Right lobe of liver (tissue), 6 donors: ENCODE results near the gene FYTTD1. TPM values are rescaled to one million over a fixed set of nuclear protein-coding genes. Genes with fewer than 3 reads are reported as not detected.

ENCODE experiments used
- ATAC-seq, 4 donors: fragments of 200-7000 bp; cut with Tn5 transposase; one replicate each; pipeline ENCODE4 v1.9.1; 2020; ENCODE audit warnings: mild to moderate bottlenecking in 4 of 4, moderate library complexity in 4 of 4
- DNase-seq, 3 donors: peaks; one replicate each; pipeline ENCODE4 v3.0.0-alpha.2; 2020
- H3K27ac ChIP-seq, 3 donors: fragments of 200-600 bp; one replicate each; pipeline ENCODE4 v1.8.0; 2022
- H3K27me3 ChIP-seq, 2 donors: fragments of 200-600 bp; one replicate each; pipeline ENCODE4 v1.8.0; 2022
- H3K36me3 ChIP-seq, 4 donors: fragments of 200-600 bp; sonication (generic) in 1 of 4; one replicate each; pipeline versions ENCODE4 v1.5.1 to v1.8.0; 2017 to 2022; ENCODE audit warnings: control low read depth in 1 of 4
- H3K4me1 ChIP-seq, 4 donors: fragments of 200-600 bp; sonication (generic) in 1 of 4; one replicate each; pipeline versions ENCODE4 v1.5.1 to v1.8.0; 2017 to 2022; ENCODE audit warnings: control low read depth in 1 of 4
- H3K4me3 ChIP-seq, 3 donors: fragments of 200-600 bp; one replicate each; pipeline ENCODE4 v1.8.0; 2022
- H3K9me3 ChIP-seq, 4 donors: fragments of 200-600 bp; sonication (generic) in 1 of 4; one replicate each; pipeline versions ENCODE4 v1.5.1 to v1.8.0; 2017 to 2022; ENCODE audit warnings: control low read depth in 1 of 4
- POLR2A ChIP-seq: fragments of 450-650 bp; IDR thresholded peaks from one replicate; pipeline ENCODE4 v1.6.1; 2017; ENCODE audit warnings: antibody characterized with exemption, mild to moderate bottlenecking
- WGBS: methylation state at CpG from one replicate; pipeline ENCODE4 v1.1.6; 2018; ENCODE audit warnings: low coverage, low lambda C conversion rate; ENCODE audit not compliant: insufficient coverage; ENCODE audit errors: missing lambda C conversion rate; 5-methylcytosine and 5-hydroxymethylcytosine counted together
- intact Hi-C, 2 donors: fragments of 100-400 bp; cut with DNase I; formaldehyde crosslinking; loops; one replicate each; pipeline versions ENCODE4 v1.11.2 to v1.14.1; 2022
- total RNA-seq, 6 experiments: library from RNA; depleted of rRNA in 2 of 6; stranded (reverse); fragments of >200 nt in 2 of 6; fragmentation: NEBNext Ultra II Directional in 3 of 6; extraction: Animal tissue kit (Norgen Biotek cat#: 25700) in 3 of 6; gene quantifications; one replicate each; pipeline versions ENCODE4 v1.1.0 to v1.2.4, GENCODE V29; 2016 to 2023
- TF ChIP-seq, protein P1 (sequence below), 4 donors: fragments of 200-600 bp in 3 of 4; fragments of 450-650 bp in 1 of 4; IDR thresholded peaks; one replicate each; pipeline versions ENCODE4 v1.5.1 to v1.8.0; 2016 to 2022; ENCODE audit warnings: antibody characterized with exemption in 4 of 4, mild to moderate bottlenecking in 2 of 4
- donor health status: DM: no; HTN: yes; CAD: no.
- donor health status: DM: no; HTN: no; CAD: no.
- donor health status: DM: no; HTN: no; CAD: no.
- donor health status: DM: no; HTN: yes; CAD: no.
- donor health status: DM: no; HTN: yes; CAD: no.

FYTTD1 gene
- total RNA-seq, 6 experiments from 2014 or later, result 20.2 to 33.4 (median 23.9) TPM

GRCh38 chr3:197794115-197794514, 44.4 kb downstream of the FYTTD1 start:
- H3K4me3 ChIP-seq, result no peak overlapping the region
- H3K4me1 ChIP-seq, result peaks cover 0 to 26% (median 4%) of the 10 kb centered on the region in 4 donors
- DNase-seq (no peak), ATAC-seq (no peak)
- no peak overlapping the region for H3K27ac ChIP-seq
- H3K9me3 ChIP-seq, result no peaks in the 10 kb centered on the region
- 77% methylated on average over 1 of the region's 1 CpG for WGBS
- intact Hi-C loops, result no loop called here
- no peaks in the 10 kb centered on the region for H3K36me3 ChIP-seq
- TF ChIP-seq, protein P1, sequence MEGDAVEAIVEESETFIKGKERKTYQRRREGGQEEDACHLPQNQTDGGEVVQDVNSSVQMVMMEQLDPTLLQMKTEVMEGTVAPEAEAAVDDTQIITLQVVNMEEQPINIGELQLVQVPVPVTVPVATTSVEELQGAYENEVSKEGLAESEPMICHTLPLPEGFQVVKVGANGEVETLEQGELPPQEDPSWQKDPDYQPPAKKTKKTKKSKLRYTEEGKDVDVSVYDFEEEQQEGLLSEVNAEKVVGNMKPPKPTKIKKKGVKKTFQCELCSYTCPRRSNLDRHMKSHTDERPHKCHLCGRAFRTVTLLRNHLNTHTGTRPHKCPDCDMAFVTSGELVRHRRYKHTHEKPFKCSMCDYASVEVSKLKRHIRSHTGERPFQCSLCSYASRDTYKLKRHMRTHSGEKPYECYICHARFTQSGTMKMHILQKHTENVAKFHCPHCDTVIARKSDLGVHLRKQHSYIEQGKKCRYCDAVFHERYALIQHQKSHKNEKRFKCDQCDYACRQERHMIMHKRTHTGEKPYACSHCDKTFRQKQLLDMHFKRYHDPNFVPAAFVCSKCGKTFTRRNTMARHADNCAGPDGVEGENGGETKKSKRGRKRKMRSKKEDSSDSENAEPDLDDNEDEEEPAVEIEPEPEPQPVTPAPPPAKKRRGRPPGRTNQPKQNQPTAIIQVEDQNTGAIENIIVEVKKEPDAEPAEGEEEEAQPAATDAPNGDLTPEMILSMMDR (IDR thresholded peaks at IDR 0.05), result no peak
- no peak for TF ChIP-seq POLR2A
- H3K27me3 ChIP-seq, result no peaks in the 10 kb centered on the region

GRCh38 chr3:197795200-197795599, 45.5 kb downstream of the FYTTD1 start:
- Histone ChIP-seq H3K9me3 (no peaks in the 10 kb centered on the region), H3K36me3 (no peaks in the 10 kb centered on the region), H3K4me3 (no peak overlapping the region), H3K4me1 (peaks cover 0 to 26% (median 4%) of the 10 kb centered on the region in 4 donors), H3K27me3 (no peaks in the 10 kb centered on the region), H3K27ac (peak overlapping the region in 1 of 3 donors; percentile 39)
- intact Hi-C loops, result no loop called here
- WGBS, result 44% methylated on average over 1 of the region's 1 CpG
- DNase-seq (no peak), ATAC-seq (peak in 3 of 4 donors; percentile 33 to 57 (median 52))
- no peak for TF ChIP-seq POLR2A
- TF ChIP-seq, protein P1 (IDR thresholded peaks at IDR 0.05), result no peak

DNA sequence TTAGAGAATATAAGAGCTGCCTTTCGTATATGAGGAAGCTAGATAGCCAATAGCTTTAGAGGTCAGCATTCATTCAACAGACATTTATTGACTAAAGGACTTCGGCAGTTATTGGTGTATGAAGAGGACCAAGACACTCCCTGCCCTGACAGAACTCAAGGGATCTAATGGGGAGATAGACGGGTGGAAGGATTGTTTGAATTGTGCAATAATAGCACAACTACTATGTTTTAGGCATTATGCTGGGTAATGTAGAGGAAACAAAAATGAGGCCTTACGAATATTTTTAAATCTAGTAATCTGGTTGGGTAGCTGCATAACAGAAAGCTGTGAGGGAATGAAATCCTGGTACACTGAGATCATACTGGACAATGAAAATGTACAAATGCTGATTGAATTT, 46.4 kb downstream of the FYTTD1 start:
- Histone ChIP-seq H3K27ac (no peak overlapping the region), H3K4me3 (no peak overlapping the region), H3K4me1 (peaks cover 0 to 26% (median 4%) of the 10 kb centered on the region in 4 donors), H3K27me3 (no peaks in the 10 kb centered on the region), H3K9me3 (no peaks in the 10 kb centered on the region), H3K36me3 (no peaks in the 10 kb centered on the region)
- DNase-seq (no peak), ATAC-seq (no peak)
- intact Hi-C loops, result no loop called here
- WGBS, result 48% methylated on average over 4 of the region's 4 CpGs
- no peak for TF ChIP-seq POLR2A
- TF ChIP-seq, protein P1 (IDR thresholded peaks at IDR 0.05), result no peak

DNA sequence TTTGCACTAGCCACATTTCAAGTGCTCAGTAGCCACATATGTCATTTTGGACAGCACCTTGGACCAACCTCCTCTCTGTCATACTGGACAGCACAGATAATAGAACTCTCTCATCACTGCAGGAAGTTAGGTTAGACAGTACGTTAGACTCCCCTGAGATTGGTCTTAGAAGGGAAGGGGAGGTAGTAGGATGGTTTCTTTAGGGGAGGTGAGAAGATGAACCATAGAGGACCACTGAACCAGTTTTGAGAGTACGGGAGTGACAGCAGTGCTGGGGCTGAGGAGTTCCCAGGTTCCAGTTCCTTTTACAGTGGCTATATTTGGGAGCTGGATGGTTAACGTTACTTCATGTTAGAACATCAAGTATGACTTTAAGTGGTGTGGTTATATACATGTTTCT, 49.2 kb downstream of the FYTTD1 start:
- Histone ChIP-seq H3K9me3 (no peaks in the 10 kb centered on the region), H3K4me3 (no peak overlapping the region), H3K27ac (no peak overlapping the region), H3K4me1 (peaks cover 0 to 12% (median 0%) of the 10 kb centered on the region in 4 donors), H3K36me3 (no peaks in the 10 kb centered on the region), H3K27me3 (no peaks in the 10 kb centered on the region)
- no peak for DNase-seq
- intact Hi-C loops, result no loop called here
- WGBS, result 69% methylated on average over 3 of the region's 3 CpGs
- no peak for TF ChIP-seq POLR2A
- TF ChIP-seq, protein P1 (IDR thresholded peaks at IDR 0.05), result no peak
- no peak for ATAC-seq

GRCh38 chr3:197800379-197800778, 50.7 kb downstream of the FYTTD1 start:
- Histone ChIP-seq H3K36me3 (no peaks in the 10 kb centered on the region), H3K4me1 (no peaks in the 10 kb centered on the region), H3K9me3 (no peaks in the 10 kb centered on the region), H3K27me3 (no peaks in the 10 kb centered on the region), H3K4me3 (no peak overlapping the region), H3K27ac (no peak overlapping the region)
- no peak for ATAC-seq
- intact Hi-C loops, result no loop called here
- WGBS, result 90% methylated on average over 3 of the region's 3 CpGs
- DNase-seq, result no peak
- TF ChIP-seq POLR2A, result no peak
- TF ChIP-seq, protein P1 (IDR thresholded peaks at IDR 0.05), result no peak
